Measurements from ENCODE around the gene SH3GLB1. TPM values are rescaled to one million over a fixed set of nuclear protein-coding genes. Genes with fewer than 3 reads are reported as not detected.

The SH3GLB1 gene
- total and polyA plus RNA-seq, 9 of the 15 experiments (the other 6 are each of a cell fraction or from before 2014, with no cell fraction given) = 8.6 to 34.2 (median 24.2) TPM

GRCh38 chr1:86765073-86765472 lies 60.7 kb downstream of the SH3GLB1 start:
- Histone ChIP-seq H3K79me2 (ENCODE audit: control insufficient read depth, insufficient read depth, low read length) (no peaks in the 10 kb centered on the region), H2AFZ (ENCODE audit: low read depth, low read length) (no peak overlapping the region), H3K9me1 (ENCODE audit: control insufficient read depth, insufficient read depth, low read length) (no peaks in the 10 kb centered on the region), H3K27ac (ENCODE audit: extremely low read depth, low read depth, low read length) (no peak overlapping the region), H3K4me1 (replicated peaks in 1 of 2; ENCODE audit: control insufficient read depth in 2 of 2, insufficient read depth in 2 of 2, low read length in 2 of 2) (peaks cover 0 to 5% of the 10 kb centered on the region in 2 experiments; a peak in 1 of 5 replicates), H3K9ac (ENCODE audit: insufficient read depth in 1 of 2, low read depth in 2 of 2, low read length in 2 of 2) (no peak overlapping the region), H3K27me3 (ENCODE audit: control insufficient read depth in 2 of 2, insufficient read depth in 2 of 2, low read length in 2 of 2) (peaks cover 0 to 12% of the 10 kb centered on the region in 2 experiments; a peak in 4 of 5 replicates), H3K36me3 (ENCODE audit: control insufficient read depth, insufficient read depth, low read length) (no peaks in the 10 kb centered on the region), H3K4me2 (ENCODE audit: insufficient read depth, low read length) (no peak overlapping the region), H3K9me3 (replicated peaks; ENCODE audit: control insufficient read depth, insufficient read depth, low read depth, low read length) (peaks cover 4% of the 10 kb centered on the region), H4K20me1 (replicated peaks; ENCODE audit: control insufficient read depth, insufficient read depth, low read length) (no peaks in the 10 kb centered on the region), H3K4me3 (no peak overlapping the region)
- BruUV-seq (replicated peaks) = no TSS peak
- in situ Hi-C loops (cut with MboI) (no loop called here), intact Hi-C loops (cut with micrococcal nuclease) (no loop called here)
- FAIRE-seq (peak; percentile 93), DNase-seq (ENCODE audit: extremely low read depth in 1 of 4, low spot score in 3 of 4) (peak; percentile 54 to 92 (median 70)), ATAC-seq (peak; percentile 98)
- ChIA-PET CTCF (ENCODE audit: low intra/inter-chr PET ratio) (no interaction called here), POLR2A (interaction anchor here (1.3 kb wide), 1 partner anchor 61 kb away, joined by 4 read pairs; the partner anchor contains the start of gene SH3GLB1)
- WGBS (ENCODE audit: insufficient coverage, low coverage, missing lambda C conversion rate) = 0% methylated on average over 2 of the region's 2 CpGs
- peak; percentile 76 for TF ChIP-seq NCOR1 (IDR thresholded peaks at IDR 0.05)
- no peak for TF ChIP-seq BCOR (IDR thresholded peaks at IDR 0.05)
- TF ChIP-seq CXXC5 (CRISPR knock-in tag; IDR thresholded peaks at IDR 0.05) = 0 out of 2 replicates have a peak, but pooled peaks have one; percentile 20
- TF ChIP-seq PKNOX1 (IDR thresholded peaks at IDR 0.05) = peak; percentile 72
- no peak for TF ChIP-seq ZNF583 (CRISPR knock-in tag; IDR thresholded peaks at IDR 0.05)
- peak; percentile 83 to 98 for TF ChIP-seq RCOR1 (IDR thresholded peaks at IDR 0.05; ENCODE audit: borderline replicate concordance in 1 of 2, low read depth in 2 of 2, low read length in 2 of 2)
- TF ChIP-seq EP300 (IDR thresholded peaks at IDR 0.05; ENCODE audit: low read length) = peak; percentile 68
- peak; percentile 74; the same call in 1 of the 2 replicates for TF ChIP-seq CTBP1 (IDR thresholded peaks at IDR 0.05; ENCODE audit: borderline replicate concordance)
- peak; percentile 75 for TF ChIP-seq TCF3 (CRISPR knock-in tag; IDR thresholded peaks at IDR 0.05)
- no peak for TF ChIP-seq NFYB (IDR thresholded peaks at IDR 0.05; ENCODE audit: extremely low read depth, insufficient read length)
- peak; percentile 24; the same call in 1 of the 2 replicates for TF ChIP-seq CREB1 (IDR thresholded peaks at IDR 0.05)
- TF ChIP-seq CREB1 (CRISPR knock-in tag; IDR thresholded peaks at IDR 0.05) = no peak
- TF ChIP-seq JUND (IDR thresholded peaks at IDR 0.05; ENCODE audit: borderline replicate concordance, low read depth, low read length) = peak; percentile 59
- peak; percentile 60; the same call in 1 of the 3 replicates for TF ChIP-seq JUND (tag; IDR thresholded peaks at IDR 0.05; ENCODE audit: borderline replicate concordance, low read depth, low read length)
- peak; percentile 82 for TF ChIP-seq ZNF384 (IDR thresholded peaks at IDR 0.05; ENCODE audit: low read depth, low read length)
- no peak for TF ChIP-seq U2AF2 (optimal IDR thresholded peaks at IDR 0.05; ENCODE audit: low read depth, low read length)
- peak; percentile 50 for TF ChIP-seq ATF7 (IDR thresholded peaks at IDR 0.05)
- TF ChIP-seq ZBED1 (IDR thresholded peaks at IDR 0.05) = no peak
- 0 out of 4 replicates have a peak, but pooled peaks of 1 of the 2 experiments have one; percentile 31 for TF ChIP-seq MNT (conservative IDR thresholded peaks at IDR 0.05)
- TF ChIP-seq ATF1 (CRISPR knock-in tag; IDR thresholded peaks at IDR 0.05) = no peak
- TF ChIP-seq ATF1 (tag; IDR thresholded peaks at IDR 0.05) = peak; percentile 13; the same call in 1 of the 2 replicates
- 0 out of 2 replicates have a peak, but pooled peaks have one; percentile 45 for TF ChIP-seq NBN (IDR thresholded peaks at IDR 0.05; ENCODE audit: low read depth)
- TF ChIP-seq MEIS2 (IDR thresholded peaks at IDR 0.05; ENCODE audit: partially characterized antibody) = peak; percentile 88
- TF ChIP-seq ZNF431 (CRISPR knock-in tag; IDR thresholded peaks at IDR 0.05) = no peak
- TF ChIP-seq TEAD4 (IDR thresholded peaks at IDR 0.05; ENCODE audit: low read length) = peak; percentile 86
- TF ChIP-seq TEAD4 (CRISPR knock-in tag; IDR thresholded peaks at IDR 0.05; ENCODE audit: borderline replicate concordance) = no peak

Data from K562 (cell line).